HL-60 (cell line): ENCODE results near the gene KRTAP12-2.

Experiments
- POLR2AphosphoS5 ChIP-seq: IDR thresholded peaks from 2 replicates; pipeline ENCODE4 v1.6.1; 2012; ENCODE audit warnings: low read depth
- TF ChIP-seq, protein P1 (sequence below): IDR thresholded peaks from one replicate; pipeline ENCODE4 v1.5.1; 2011; ENCODE audit warnings: low read length, control low read depth, inconsistent platforms; ENCODE audit not compliant: insufficient read depth

GRCh38 chr21:44696572-44696971 is 29.8 kb upstream of the KRTAP12-2 start:
- TF ChIP-seq, protein P1, sequence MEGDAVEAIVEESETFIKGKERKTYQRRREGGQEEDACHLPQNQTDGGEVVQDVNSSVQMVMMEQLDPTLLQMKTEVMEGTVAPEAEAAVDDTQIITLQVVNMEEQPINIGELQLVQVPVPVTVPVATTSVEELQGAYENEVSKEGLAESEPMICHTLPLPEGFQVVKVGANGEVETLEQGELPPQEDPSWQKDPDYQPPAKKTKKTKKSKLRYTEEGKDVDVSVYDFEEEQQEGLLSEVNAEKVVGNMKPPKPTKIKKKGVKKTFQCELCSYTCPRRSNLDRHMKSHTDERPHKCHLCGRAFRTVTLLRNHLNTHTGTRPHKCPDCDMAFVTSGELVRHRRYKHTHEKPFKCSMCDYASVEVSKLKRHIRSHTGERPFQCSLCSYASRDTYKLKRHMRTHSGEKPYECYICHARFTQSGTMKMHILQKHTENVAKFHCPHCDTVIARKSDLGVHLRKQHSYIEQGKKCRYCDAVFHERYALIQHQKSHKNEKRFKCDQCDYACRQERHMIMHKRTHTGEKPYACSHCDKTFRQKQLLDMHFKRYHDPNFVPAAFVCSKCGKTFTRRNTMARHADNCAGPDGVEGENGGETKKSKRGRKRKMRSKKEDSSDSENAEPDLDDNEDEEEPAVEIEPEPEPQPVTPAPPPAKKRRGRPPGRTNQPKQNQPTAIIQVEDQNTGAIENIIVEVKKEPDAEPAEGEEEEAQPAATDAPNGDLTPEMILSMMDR = no peak
- no peak for TF ChIP-seq POLR2AphosphoS5
